Prostate gland (tissue), 2 donors: ENCODE results near the gene APBA1.

Source experiments
- CTCF ChIP-seq, 4 experiments: fragments of 200-600 bp in 2 of 4; fragments of 450-650 bp in 2 of 4; sonication (generic) in 2 of 4; IDR thresholded peaks; 1 replicate in 3 of 4; 2 replicates in 1 of 4; pipeline ENCODE4 v1.5.1; 2016 to 2019; ENCODE audit warnings: antibody characterized with exemption in 4 of 4, mild to moderate bottlenecking in 2 of 4, moderate library complexity in 2 of 4
- POLR2AphosphoS5 ChIP-seq: sonication (generic); formaldehyde crosslinking; IDR thresholded peaks from one replicate; pipeline ENCODE4 v1.6.1; 2017; ENCODE audit warnings: antibody characterized with exemption

- TF ChIP-seq CTCF (IDR thresholded peaks at IDR 0.05) (no peak), POLR2AphosphoS5 (no peak)
These were observed 78.4 kb downstream of the APBA1 start for GRCh38 chr9:69593756-69594155.
